Loucy (cell line): ENCODE measurements around the gene ITSN2.

Experiments used
- H2AFZ ChIP-seq: fragments of 200-600 bp; sonication (generic); 2 replicates; pipeline ENCODE4 v1.6.0; 2016; ENCODE audit warnings: antibody characterized with exemption, mild to moderate bottlenecking, low read length, moderate library complexity
- H3F3A ChIP-seq: fragments of 200-600 bp; 2 replicates; pipeline ENCODE4 v1.6.0; 2016; ENCODE audit warnings: antibody characterized with exemption, low read depth, mild to moderate bottlenecking
- H3K27me3 ChIP-seq: fragments of 200-600 bp; sonication (generic); 2 replicates; pipeline ENCODE4 v1.6.1; 2014; ENCODE audit warnings: low read length, mild to moderate bottlenecking; ENCODE audit not compliant: insufficient read depth, poor library complexity, severe bottlenecking
- H3K36me3 ChIP-seq: fragments of 200-600 bp; sonication (generic); 2 replicates; pipeline ENCODE4 v1.6.1; 2016; ENCODE audit warnings: low read length; ENCODE audit not compliant: insufficient read depth
- H3K4me1 ChIP-seq: fragments of 200-600 bp; sonication (generic); 2 replicates; pipeline ENCODE4 v1.5.1; 2014; ENCODE audit warnings: low read length, mild to moderate bottlenecking; ENCODE audit not compliant: insufficient read depth, poor library complexity, severe bottlenecking
- H3K4me2 ChIP-seq: fragments of 200-600 bp; sonication (generic); 2 replicates; pipeline ENCODE4 v1.6.0; 2014; ENCODE audit warnings: antibody characterized with exemption, low read length, low read depth, mild to moderate bottlenecking; ENCODE audit not compliant: poor library complexity, severe bottlenecking
- H3K4me3 ChIP-seq: fragments of 200-600 bp; sonication (generic); 2 replicates; pipeline ENCODE4 v1.5.1; 2014; ENCODE audit warnings: low read length, mild to moderate bottlenecking, mixed read lengths; ENCODE audit not compliant: poor library complexity, severe bottlenecking
- H3K79me2 ChIP-seq: fragments of 200-600 bp; sonication (generic); 2 replicates; pipeline ENCODE4 v1.6.1; 2014; ENCODE audit warnings: low read length; ENCODE audit not compliant: insufficient read depth
- H3K9ac ChIP-seq: fragments of 200-600 bp; sonication (generic); 2 replicates; pipeline ENCODE4 v1.6.0; 2014; ENCODE audit warnings: mild to moderate bottlenecking, low read depth, low read length, moderate library complexity; ENCODE audit not compliant: poor library complexity, severe bottlenecking
- H3K9me2 ChIP-seq: fragments of 200-600 bp; sonication (generic); replicated peaks from 2 replicates; pipeline ENCODE4 v1.6.1; 2016; ENCODE audit warnings: low read depth, low read length, mixed read lengths
- H3K9me3 ChIP-seq: fragments of 200-600 bp; sonication (generic); 2 replicates; pipeline ENCODE4 v1.6.1; 2014; ENCODE audit warnings: mild to moderate bottlenecking, antibody characterized with exemption, low read length, low read depth; ENCODE audit not compliant: insufficient read depth
- H4K20me1 ChIP-seq: fragments of 200-600 bp; sonication (generic); 2 replicates; pipeline ENCODE4 v1.6.0; 2014; ENCODE audit warnings: antibody characterized with exemption, low read length, mild to moderate bottlenecking; ENCODE audit not compliant: insufficient read depth, poor library complexity, severe bottlenecking
- EZH2phosphoT487 ChIP-seq: fragments of 200-600 bp; IDR thresholded peaks from 2 replicates; pipeline ENCODE4 v1.6.1; 2018; ENCODE audit warnings: antibody characterized with exemption, mild to moderate bottlenecking, moderate library complexity, borderline replicate concordance
- TF ChIP-seq, protein P1 (sequence below): fragments of 200-600 bp; sonication (generic); conservative IDR thresholded peaks from 2 replicates; pipeline ENCODE4 v1.5.1; 2014; ENCODE audit warnings: mild to moderate bottlenecking, antibody characterized with exemption, low read length

The ITSN2 gene

DNA sequence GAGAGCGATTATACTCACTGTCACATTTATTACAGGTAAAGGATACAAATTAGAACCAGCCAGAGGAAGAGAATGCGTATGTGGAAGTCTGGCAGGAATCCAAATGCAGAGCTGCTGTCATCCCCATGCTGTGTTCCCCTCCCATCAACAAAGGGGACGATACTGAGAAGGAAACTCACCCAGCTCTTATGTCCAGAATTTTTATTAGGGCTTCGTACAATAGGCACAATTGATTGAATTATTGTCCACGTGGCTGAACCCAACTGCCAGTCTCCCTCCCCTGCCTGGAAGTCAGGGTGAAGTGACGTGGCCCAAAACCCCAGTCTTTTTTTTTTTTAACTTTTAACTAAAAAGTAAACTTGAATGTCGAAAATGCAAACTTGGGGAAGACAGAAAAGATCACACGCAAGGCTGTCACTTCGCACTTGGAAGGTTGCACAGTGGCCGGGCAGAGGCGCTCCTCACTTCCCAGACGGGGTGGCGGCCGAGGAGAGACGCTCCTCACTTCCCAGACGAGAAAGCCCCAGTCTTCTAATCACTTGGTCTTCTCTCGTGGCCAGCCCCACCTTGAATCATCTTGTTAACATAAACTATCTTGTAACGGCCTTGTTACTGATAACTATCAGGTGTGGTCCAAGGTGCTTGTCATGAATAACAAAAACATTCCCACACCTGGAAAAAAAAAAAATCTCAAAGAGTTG lies 40.0 kb upstream of the ITSN2 start:
- H3K27me3 ChIP-seq = no peaks in the 10 kb centered on the region
- H3F3A ChIP-seq = no peaks in the 10 kb centered on the region
- H3K9me3 ChIP-seq = no peaks in the 10 kb centered on the region
- no peak overlapping the region for H3K4me3 ChIP-seq
- no peaks in the 10 kb centered on the region for H3K9me2 ChIP-seq
- no peak for TF ChIP-seq EZH2phosphoT487
- TF ChIP-seq, protein P1, sequence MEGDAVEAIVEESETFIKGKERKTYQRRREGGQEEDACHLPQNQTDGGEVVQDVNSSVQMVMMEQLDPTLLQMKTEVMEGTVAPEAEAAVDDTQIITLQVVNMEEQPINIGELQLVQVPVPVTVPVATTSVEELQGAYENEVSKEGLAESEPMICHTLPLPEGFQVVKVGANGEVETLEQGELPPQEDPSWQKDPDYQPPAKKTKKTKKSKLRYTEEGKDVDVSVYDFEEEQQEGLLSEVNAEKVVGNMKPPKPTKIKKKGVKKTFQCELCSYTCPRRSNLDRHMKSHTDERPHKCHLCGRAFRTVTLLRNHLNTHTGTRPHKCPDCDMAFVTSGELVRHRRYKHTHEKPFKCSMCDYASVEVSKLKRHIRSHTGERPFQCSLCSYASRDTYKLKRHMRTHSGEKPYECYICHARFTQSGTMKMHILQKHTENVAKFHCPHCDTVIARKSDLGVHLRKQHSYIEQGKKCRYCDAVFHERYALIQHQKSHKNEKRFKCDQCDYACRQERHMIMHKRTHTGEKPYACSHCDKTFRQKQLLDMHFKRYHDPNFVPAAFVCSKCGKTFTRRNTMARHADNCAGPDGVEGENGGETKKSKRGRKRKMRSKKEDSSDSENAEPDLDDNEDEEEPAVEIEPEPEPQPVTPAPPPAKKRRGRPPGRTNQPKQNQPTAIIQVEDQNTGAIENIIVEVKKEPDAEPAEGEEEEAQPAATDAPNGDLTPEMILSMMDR = no peak
- H4K20me1 ChIP-seq = no peaks in the 10 kb centered on the region
- H3K36me3 ChIP-seq = no peaks in the 10 kb centered on the region
- no peak overlapping the region for H2AFZ ChIP-seq
- H3K4me2 ChIP-seq = no peak overlapping the region
- no peaks in the 10 kb centered on the region for H3K4me1 ChIP-seq
- no peak overlapping the region for H3K9ac ChIP-seq
- no peaks in the 10 kb centered on the region for H3K79me2 ChIP-seq

- no peak overlapping the region for H3K9ac ChIP-seq
- H3K79me2 ChIP-seq = no peaks in the 10 kb centered on the region
- no peaks in the 10 kb centered on the region for H3K9me2 ChIP-seq
- no peaks in the 10 kb centered on the region for H3K27me3 ChIP-seq
- no peaks in the 10 kb centered on the region for H4K20me1 ChIP-seq
- no peak overlapping the region for H3K4me3 ChIP-seq
- peak overlapping the region; percentile 46; the same call in 1 of the 2 replicates for H2AFZ ChIP-seq
- TF ChIP-seq, protein P1 = no peak
- TF ChIP-seq EZH2phosphoT487 = no peak
- H3K9me3 ChIP-seq = no peaks in the 10 kb centered on the region
- H3F3A ChIP-seq = no peaks in the 10 kb centered on the region
- no peaks in the 10 kb centered on the region for H3K4me1 ChIP-seq
- no peaks in the 10 kb centered on the region for H3K36me3 ChIP-seq
- no peak overlapping the region for H3K4me2 ChIP-seq
Observed at GRCh38 chr2:24399434-24400206, 39.3 kb upstream of the ITSN2 start.

- no peaks in the 10 kb centered on the region for H4K20me1 ChIP-seq
- peaks cover 10% of the 10 kb centered on the region for H3K4me1 ChIP-seq
- no peaks in the 10 kb centered on the region for H3K9me3 ChIP-seq
- H3F3A ChIP-seq = no peaks in the 10 kb centered on the region
- no peak overlapping the region for H3K4me3 ChIP-seq
- H3K9ac ChIP-seq = no peak overlapping the region
- H3K9me2 ChIP-seq = no peaks in the 10 kb centered on the region
- TF ChIP-seq, protein P1 = no peak
- TF ChIP-seq EZH2phosphoT487 = no peak
- H2AFZ ChIP-seq = no peak overlapping the region
- H3K27me3 ChIP-seq = no peaks in the 10 kb centered on the region
- H3K4me2 ChIP-seq = no peak overlapping the region
- H3K36me3 ChIP-seq = no peaks in the 10 kb centered on the region
- no peaks in the 10 kb centered on the region for H3K79me2 ChIP-seq
Observed at GRCh38 chr2:24394998-24395397, 34.7 kb upstream of the ITSN2 start.
